ENCODE results near the gene TAB2.

DNA sequence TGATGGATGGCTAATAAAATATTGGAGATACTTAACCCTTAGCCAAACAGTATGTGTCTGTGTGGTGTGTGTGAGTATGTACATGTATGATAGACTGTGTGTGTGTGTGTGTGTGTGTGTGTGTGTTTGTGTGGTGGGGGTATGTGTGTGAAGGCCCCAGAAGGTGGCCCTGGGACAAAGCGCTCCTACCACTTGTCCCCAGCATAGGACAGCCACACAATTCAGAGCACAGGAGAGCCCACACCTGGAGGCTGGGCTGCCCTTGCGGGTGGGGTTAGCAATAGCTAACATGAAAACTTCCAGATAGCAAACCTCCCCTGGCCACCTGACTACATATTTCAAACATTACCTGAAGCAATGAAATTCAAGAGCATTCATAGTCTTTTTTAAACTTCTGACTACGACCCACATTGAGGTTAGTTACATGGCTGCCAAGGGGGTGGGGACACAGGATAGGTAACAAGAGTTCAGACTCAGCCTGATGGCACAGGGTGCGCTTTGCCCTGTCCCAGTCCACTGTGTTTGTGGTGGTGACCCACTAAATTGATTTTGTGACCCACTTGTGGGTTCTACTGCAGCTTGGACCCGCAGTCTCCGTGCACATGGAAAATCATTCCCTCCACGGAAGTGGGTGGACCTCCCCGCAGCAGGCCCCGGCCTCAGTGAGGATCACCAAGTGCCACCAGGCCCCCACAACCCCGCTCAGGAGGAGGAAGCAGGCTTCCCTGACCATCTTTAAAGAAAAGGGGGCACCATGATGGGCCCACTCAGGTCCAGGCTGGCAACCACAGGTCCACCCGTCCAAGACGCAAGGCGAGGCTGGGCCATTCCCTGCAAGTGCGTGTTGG, 132.5 kb downstream of the TAB2 start:
- TF ChIP-seq, protein P1, sequence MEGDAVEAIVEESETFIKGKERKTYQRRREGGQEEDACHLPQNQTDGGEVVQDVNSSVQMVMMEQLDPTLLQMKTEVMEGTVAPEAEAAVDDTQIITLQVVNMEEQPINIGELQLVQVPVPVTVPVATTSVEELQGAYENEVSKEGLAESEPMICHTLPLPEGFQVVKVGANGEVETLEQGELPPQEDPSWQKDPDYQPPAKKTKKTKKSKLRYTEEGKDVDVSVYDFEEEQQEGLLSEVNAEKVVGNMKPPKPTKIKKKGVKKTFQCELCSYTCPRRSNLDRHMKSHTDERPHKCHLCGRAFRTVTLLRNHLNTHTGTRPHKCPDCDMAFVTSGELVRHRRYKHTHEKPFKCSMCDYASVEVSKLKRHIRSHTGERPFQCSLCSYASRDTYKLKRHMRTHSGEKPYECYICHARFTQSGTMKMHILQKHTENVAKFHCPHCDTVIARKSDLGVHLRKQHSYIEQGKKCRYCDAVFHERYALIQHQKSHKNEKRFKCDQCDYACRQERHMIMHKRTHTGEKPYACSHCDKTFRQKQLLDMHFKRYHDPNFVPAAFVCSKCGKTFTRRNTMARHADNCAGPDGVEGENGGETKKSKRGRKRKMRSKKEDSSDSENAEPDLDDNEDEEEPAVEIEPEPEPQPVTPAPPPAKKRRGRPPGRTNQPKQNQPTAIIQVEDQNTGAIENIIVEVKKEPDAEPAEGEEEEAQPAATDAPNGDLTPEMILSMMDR (IDR thresholded peaks at IDR 0.05), result no peak
- no peak for TF ChIP-seq POLR2AphosphoS5 (IDR thresholded peaks at IDR 0.05)
- no peak for TF ChIP-seq POLR2A (IDR thresholded peaks at IDR 0.05; ENCODE audit: low read depth)
- no peak for TF ChIP-seq EP300 (IDR thresholded peaks at IDR 0.05)

All from esophagus muscularis mucosa (tissue), 4 donors.